Measurements from ENCODE around the gene NUCB2. TPM values are rescaled to one million over a fixed set of nuclear protein-coding genes. Genes with fewer than 3 reads are reported as not detected.

The NUCB2 gene
- total and polyA plus RNA-seq, 2 of the 8 experiments (the other 6 are each of a cell fraction or from before 2014, with no cell fraction given): 9.0 to 34.2 TPM

GRCh38 chr11:17275400-17276235 lies 921 bp upstream of the NUCB2 start (continued):
- TF ChIP-seq CHD7 (IDR thresholded peaks at IDR 0.05; ENCODE audit: insufficient replicate concordance, low read length): no peak
- no peak for TF ChIP-seq POLR2A (IDR thresholded peaks at IDR 0.05; ENCODE audit: control extremely low read depth in 1 of 2, low read depth in 2 of 2, low read length in 2 of 2)
- no peak for TF ChIP-seq SIN3A (conservative IDR thresholded peaks at IDR 0.05 in 1 of 2, IDR thresholded peaks at IDR 0.05 in 1 of 2; ENCODE audit: low read depth in 1 of 2, low read length in 2 of 2)
- no peak for TF ChIP-seq CBX5 (IDR thresholded peaks at IDR 0.05; ENCODE audit: low read depth, low read length)
- no peak for TF ChIP-seq RBBP5 (IDR thresholded peaks at IDR 0.05; ENCODE audit: borderline replicate concordance, low read depth, low read length)
- TF ChIP-seq SP1 (IDR thresholded peaks at IDR 0.05; ENCODE audit: low read depth, low read length): no peak
- TF ChIP-seq RXRA (IDR thresholded peaks at IDR 0.05; ENCODE audit: insufficient read depth, low read depth, low read length): no peak
- no peak for TF ChIP-seq PHF8 (conservative IDR thresholded peaks at IDR 0.05; ENCODE audit: low read depth, low read length)
- no peak for TF ChIP-seq RAD21 (IDR thresholded peaks at IDR 0.05 in 1 of 2, conservative IDR thresholded peaks at IDR 0.05 in 1 of 2; ENCODE audit: low read depth in 2 of 2, low read length in 2 of 2)
- no peak for TF ChIP-seq TAF1 (IDR thresholded peaks at IDR 0.05; ENCODE audit: low read depth, low read length)

Data from H1 (cell line).